HEK293 (cell line): Measurements from ENCODE around the gene ARHGAP35.

ENCODE experiments used
- ATF2 ChIP-seq: fragments of 450-650 bp; formaldehyde crosslinking; IDR thresholded peaks from 2 replicates; pipeline ENCODE4 v1.5.1; 2016; ENCODE audit warnings: missing biosample characterization, missing genetic modification characterization, low read depth
- CTCF ChIP-seq: fragments of 450-650 bp; formaldehyde crosslinking; IDR thresholded peaks from 2 replicates; pipeline ENCODE4 v1.5.1; 2016; ENCODE audit warnings: missing biosample characterization, missing genetic modification characterization
- HOXD13 ChIP-seq: sonication (generic); formaldehyde crosslinking; IDR thresholded peaks from 2 replicates; pipeline ENCODE4 v1.8.0; 2022; ENCODE audit warnings: missing genetic modification reagents, borderline replicate concordance
- TCF7L2 ChIP-seq: IDR thresholded peaks from 2 replicates; pipeline ENCODE4 v1.6.1; 2011; ENCODE audit warnings: low read depth, mild to moderate bottlenecking, inconsistent platforms, low read length, moderate library complexity, borderline replicate concordance
- ZNF140 ChIP-seq: fragments of 450-650 bp; formaldehyde crosslinking; IDR thresholded peaks from 2 replicates; pipeline ENCODE4 v1.5.1; 2016; ENCODE audit warnings: missing biosample characterization, missing genetic modification characterization
- ZNF335 ChIP-seq: fragments of 450-650 bp; formaldehyde crosslinking; conservative IDR thresholded peaks from 2 replicates; pipeline ENCODE4 v1.5.1; 2016; ENCODE audit warnings: missing biosample characterization, missing genetic modification characterization
- ZNF529 ChIP-seq: fragments of 450-650 bp; formaldehyde crosslinking; IDR thresholded peaks from 2 replicates; pipeline ENCODE4 v1.5.1; 2017; ENCODE audit warnings: missing genetic modification characterization, missing biosample characterization; ENCODE audit not compliant: insufficient replicate concordance
- ZNF629 ChIP-seq: fragments of 450-650 bp; formaldehyde crosslinking; IDR thresholded peaks from 2 replicates; pipeline ENCODE4 v1.5.1; 2017; ENCODE audit warnings: missing biosample characterization, missing genetic modification characterization
- ZNF660 ChIP-seq: fragments of 450-650 bp; IDR thresholded peaks from 2 replicates; pipeline ENCODE4 v1.5.1; 2018; ENCODE audit warnings: missing biosample characterization, mild to moderate bottlenecking, missing genetic modification characterization
- ZNF76 ChIP-seq: fragments of 450-650 bp; formaldehyde crosslinking; IDR thresholded peaks from 2 replicates; pipeline ENCODE4; 2016; ENCODE audit warnings: low read depth, missing biosample characterization, missing genetic modification characterization, borderline replicate concordance
- TF ChIP-seq, protein P1 (sequence below): fragments of 450-650 bp; formaldehyde crosslinking; IDR thresholded peaks from 2 replicates; pipeline ENCODE4 v1.5.1; 2016; ENCODE audit warnings: missing biosample characterization, missing genetic modification characterization

GRCh38 chr19:46903458-46903857 lies 42.7 kb downstream of the ARHGAP35 start:
- TF ChIP-seq TCF7L2 (no peak), ZNF529 (tag by site-specific recombination) (no peak), CTCF (tag by site-specific recombination) (no peak), ATF2 (no peak), ZNF335 (tag by site-specific recombination) (no peak), HOXD13 (CRISPR knock-in tag) (no peak), ZNF629 (no peak), ZNF660 (tag by site-specific recombination) (no peak), ZNF140 (tag by site-specific recombination) (no peak), ZNF76 (tag by site-specific recombination) (no peak)
- TF ChIP-seq, protein P1, sequence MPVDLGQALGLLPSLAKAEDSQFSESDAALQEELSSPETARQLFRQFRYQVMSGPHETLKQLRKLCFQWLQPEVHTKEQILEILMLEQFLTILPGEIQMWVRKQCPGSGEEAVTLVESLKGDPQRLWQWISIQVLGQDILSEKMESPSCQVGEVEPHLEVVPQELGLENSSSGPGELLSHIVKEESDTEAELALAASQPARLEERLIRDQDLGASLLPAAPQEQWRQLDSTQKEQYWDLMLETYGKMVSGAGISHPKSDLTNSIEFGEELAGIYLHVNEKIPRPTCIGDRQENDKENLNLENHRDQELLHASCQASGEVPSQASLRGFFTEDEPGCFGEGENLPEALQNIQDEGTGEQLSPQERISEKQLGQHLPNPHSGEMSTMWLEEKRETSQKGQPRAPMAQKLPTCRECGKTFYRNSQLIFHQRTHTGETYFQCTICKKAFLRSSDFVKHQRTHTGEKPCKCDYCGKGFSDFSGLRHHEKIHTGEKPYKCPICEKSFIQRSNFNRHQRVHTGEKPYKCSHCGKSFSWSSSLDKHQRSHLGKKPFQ (tag by site-specific recombination), result no peak
